A673 (cell line): ENCODE data around the gene CAPN11.

Source experiments
- CTCF ChIP-seq: fragments of 300-800, 200-600 bp; sonication (generic); conservative IDR thresholded peaks from 2 replicates; pipeline ENCODE4 v1.5.1; 2017; ENCODE audit warnings: low read depth, mild to moderate bottlenecking, antibody characterized with exemption, low read length, moderate library complexity, mixed read lengths
- EZH2 ChIP-seq: fragments of 200-600 bp; sonication (generic); IDR thresholded peaks from 2 replicates; pipeline ENCODE4 v1.6.1; 2017; ENCODE audit warnings: borderline replicate concordance, low read depth, mild to moderate bottlenecking, mixed read lengths, antibody characterized with exemption, low read length; ENCODE audit not compliant: poor library complexity, severe bottlenecking

- TF ChIP-seq CTCF (no peak), EZH2 (no peak)
These were observed 11.9 kb upstream of the CAPN11 start for GRCh38 chr6:44146685-44147084.
